Stimulated activated CD4-positive, alpha-beta T cell treated with anti-CD3 and anti-CD28 coated beads, TNF-alpha, amount 100 ng/mL, for 24 hours (primary cell): ENCODE measurements around the gene SLC26A3.
"Not testable (repeated sequence)": the region's sequence is repeated elsewhere in the genome, so short reads cannot be mapped to it uniquely, and the experiment has no call there.

Experiments used
- DNase-seq, 3 experiments: peaks; one replicate each; pipeline ENCODE4 v3.0.0-alpha.2; 2020; ENCODE audit warnings: low read depth in 3 of 3

The SLC26A3 gene

GRCh38 chr7:107803009-107803610, at the start of gene SLC26A3:
TSS of gene SLC26A3 (minus strand) at chr7:107803223. CDS start at chr7:107794509, 8,714 bp downstream.
- no peak for DNase-seq

GRCh38 chr7:107850643-107851042, 47.6 kb upstream of the SLC26A3 start:
- no peak for DNase-seq

GRCh38 chr7:107850216-107850615, 47.2 kb upstream of the SLC26A3 start:
- DNase-seq = no peak

- DNase-seq = not testable (repeated sequence)
Measured at GRCh38 chr7:107848211-107848610, 45.2 kb upstream of the SLC26A3 start.

GRCh38 chr7:107847836-107848175, 44.8 kb upstream of the SLC26A3 start:
- not testable (repeated sequence) for DNase-seq

- DNase-seq = no peak
Measured at GRCh38 chr7:107847168-107847835, 44.3 kb upstream of the SLC26A3 start.

GRCh38 chr7:107846324-107846723, 43.3 kb upstream of the SLC26A3 start:
- DNase-seq = no peak

- no peak for DNase-seq
Measured at GRCh38 chr7:107843184-107843583, 40.2 kb upstream of the SLC26A3 start.

GRCh38 chr7:107842213-107842612, 39.2 kb upstream of the SLC26A3 start:
- DNase-seq = no peak

GRCh38 chr7:107838816-107839565, 36.0 kb upstream of the SLC26A3 start:
- no peak for DNase-seq

- no peak for DNase-seq
Measured at GRCh38 chr7:107838024-107838601, 35.1 kb upstream of the SLC26A3 start.

- DNase-seq = no peak
Measured at GRCh38 chr7:107837145-107837512, 34.1 kb upstream of the SLC26A3 start.

GRCh38 chr7:107836237-107837144, 33.5 kb upstream of the SLC26A3 start:
- no peak for DNase-seq

- no peak for DNase-seq
Measured at GRCh38 chr7:107834401-107834800, 31.4 kb upstream of the SLC26A3 start.

- no peak for DNase-seq
Measured at GRCh38 chr7:107833684-107834106, 30.7 kb upstream of the SLC26A3 start.

GRCh38 chr7:107830420-107830819, 27.4 kb upstream of the SLC26A3 start:
- no peak for DNase-seq

- no peak for DNase-seq
Measured at GRCh38 chr7:107828540-107828939, 25.5 kb upstream of the SLC26A3 start.

- DNase-seq = no peak
Measured at GRCh38 chr7:107827501-107827900, 24.5 kb upstream of the SLC26A3 start.

- no peak for DNase-seq
Measured at GRCh38 chr7:107826451-107826850, 23.4 kb upstream of the SLC26A3 start.

- no peak for DNase-seq
Measured at GRCh38 chr7:107824858-107825257, 21.8 kb upstream of the SLC26A3 start.

GRCh38 chr7:107818622-107819021, 15.6 kb upstream of the SLC26A3 start:
- DNase-seq = no peak
